BE2C (cell line): Measurements from ENCODE around the gene GSDMA.

ENCODE experiments used
- DNase-seq: peaks from one replicate; pipeline ENCODE4 v3.0.0-alpha.2; 2020
- H3K27me3 ChIP-seq: fragments of 250-450 bp; sonication (Bioruptor Pico); 2 replicates; pipeline ENCODE4 v1.5.1; 2020; ENCODE audit warnings: mild to moderate bottlenecking
- H3K36me3 ChIP-seq: fragments of 250-450 bp; sonication (Bioruptor Pico); 2 replicates; pipeline ENCODE4 v1.5.1; 2020; ENCODE audit warnings: mild to moderate bottlenecking
- H3K4me1 ChIP-seq: fragments of 250-450 bp; sonication (Bioruptor Pico); 2 replicates; pipeline ENCODE4 v1.5.1; 2020
- H3K4me3 ChIP-seq: 2 replicates; pipeline ENCODE4 v1.5.1; 2011; ENCODE audit warnings: low read depth, low read length
- H3K9me3 ChIP-seq: fragments of 250-450 bp; sonication (Bioruptor Pico); 2 replicates; pipeline ENCODE4 v1.5.1; 2020
- TF ChIP-seq, protein P1 (sequence below): IDR thresholded peaks from 2 replicates; pipeline ENCODE4 v1.5.1; 2012; ENCODE audit warnings: mild to moderate bottlenecking, low read depth, low read length

The GSDMA gene

DNA sequence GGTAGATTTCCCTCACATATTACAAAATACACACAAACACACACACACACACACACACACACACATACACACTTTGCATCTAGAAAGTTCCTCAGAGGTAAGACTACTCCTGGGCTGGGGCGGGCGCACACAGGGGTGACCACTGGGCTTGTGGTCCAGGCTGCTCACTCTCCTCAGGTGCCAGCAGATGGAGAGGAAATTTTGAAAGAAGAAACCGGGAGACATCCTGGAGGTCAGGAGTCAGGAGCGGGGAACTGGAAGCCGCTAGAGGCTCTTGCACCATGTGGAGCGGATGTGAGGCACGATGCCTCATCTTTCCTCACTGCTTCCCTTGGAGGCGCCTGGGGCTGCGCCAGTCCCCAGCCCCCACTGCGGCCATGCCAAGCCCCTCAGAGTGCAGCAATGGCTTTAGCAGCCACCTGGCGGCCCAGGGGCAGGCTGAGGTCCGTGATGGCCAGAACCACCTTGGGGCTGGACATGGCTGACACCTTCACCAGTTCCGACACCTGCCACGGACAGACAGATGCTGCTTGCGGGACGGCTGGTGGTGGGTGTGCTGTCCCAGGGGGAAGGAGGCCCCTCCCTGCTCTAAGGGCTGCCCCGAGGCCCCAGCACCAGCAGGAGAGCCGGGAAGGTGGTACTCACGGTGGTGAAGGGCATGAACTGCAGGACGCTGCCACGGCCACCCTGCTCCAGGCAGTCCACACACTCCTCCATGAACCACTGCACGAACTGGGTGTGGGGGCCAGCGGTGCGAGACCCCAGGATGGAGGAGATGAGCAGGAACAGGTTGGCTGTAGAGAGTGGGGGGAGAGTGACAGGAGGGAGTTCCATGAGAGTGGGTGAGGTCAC is 56.6 kb downstream of the GSDMA start:
- Histone ChIP-seq H3K36me3 (peaks cover 37% of the 10 kb centered on the region), H3K9me3 (no peaks in the 10 kb centered on the region), H3K4me1 (no peaks in the 10 kb centered on the region), H3K4me3 (no peak overlapping the region), H3K27me3 (no peaks in the 10 kb centered on the region)
- DNase-seq, result no peak
- TF ChIP-seq, protein P1, sequence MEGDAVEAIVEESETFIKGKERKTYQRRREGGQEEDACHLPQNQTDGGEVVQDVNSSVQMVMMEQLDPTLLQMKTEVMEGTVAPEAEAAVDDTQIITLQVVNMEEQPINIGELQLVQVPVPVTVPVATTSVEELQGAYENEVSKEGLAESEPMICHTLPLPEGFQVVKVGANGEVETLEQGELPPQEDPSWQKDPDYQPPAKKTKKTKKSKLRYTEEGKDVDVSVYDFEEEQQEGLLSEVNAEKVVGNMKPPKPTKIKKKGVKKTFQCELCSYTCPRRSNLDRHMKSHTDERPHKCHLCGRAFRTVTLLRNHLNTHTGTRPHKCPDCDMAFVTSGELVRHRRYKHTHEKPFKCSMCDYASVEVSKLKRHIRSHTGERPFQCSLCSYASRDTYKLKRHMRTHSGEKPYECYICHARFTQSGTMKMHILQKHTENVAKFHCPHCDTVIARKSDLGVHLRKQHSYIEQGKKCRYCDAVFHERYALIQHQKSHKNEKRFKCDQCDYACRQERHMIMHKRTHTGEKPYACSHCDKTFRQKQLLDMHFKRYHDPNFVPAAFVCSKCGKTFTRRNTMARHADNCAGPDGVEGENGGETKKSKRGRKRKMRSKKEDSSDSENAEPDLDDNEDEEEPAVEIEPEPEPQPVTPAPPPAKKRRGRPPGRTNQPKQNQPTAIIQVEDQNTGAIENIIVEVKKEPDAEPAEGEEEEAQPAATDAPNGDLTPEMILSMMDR, result no peak

DNA sequence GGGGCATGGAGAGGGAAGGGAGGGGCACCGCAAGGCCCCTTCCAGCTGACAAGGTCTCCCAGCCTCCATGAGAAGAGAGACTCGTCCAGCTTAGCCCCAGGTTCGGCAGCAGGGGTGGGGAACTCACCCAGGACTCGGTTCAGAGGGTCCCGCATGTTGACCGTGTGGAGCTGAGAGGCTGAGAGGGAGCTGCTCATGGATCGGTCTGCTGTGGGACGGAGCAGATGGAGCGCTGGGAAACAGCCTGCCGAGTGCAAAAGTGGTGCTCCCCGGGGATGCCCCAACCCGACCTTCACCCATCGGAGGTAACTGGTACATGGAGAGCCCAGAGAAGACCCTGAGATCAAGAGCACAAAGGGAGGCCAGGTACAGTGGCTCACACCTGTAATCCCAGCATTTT is 57.3 kb downstream of the GSDMA start:
- TF ChIP-seq, protein P1, result no peak
- no peak for DNase-seq
- Histone ChIP-seq H3K4me3 (no peak overlapping the region), H3K27me3 (no peaks in the 10 kb centered on the region), H3K9me3 (no peaks in the 10 kb centered on the region), H3K36me3 (peaks cover 42% of the 10 kb centered on the region), H3K4me1 (no peaks in the 10 kb centered on the region)

DNA sequence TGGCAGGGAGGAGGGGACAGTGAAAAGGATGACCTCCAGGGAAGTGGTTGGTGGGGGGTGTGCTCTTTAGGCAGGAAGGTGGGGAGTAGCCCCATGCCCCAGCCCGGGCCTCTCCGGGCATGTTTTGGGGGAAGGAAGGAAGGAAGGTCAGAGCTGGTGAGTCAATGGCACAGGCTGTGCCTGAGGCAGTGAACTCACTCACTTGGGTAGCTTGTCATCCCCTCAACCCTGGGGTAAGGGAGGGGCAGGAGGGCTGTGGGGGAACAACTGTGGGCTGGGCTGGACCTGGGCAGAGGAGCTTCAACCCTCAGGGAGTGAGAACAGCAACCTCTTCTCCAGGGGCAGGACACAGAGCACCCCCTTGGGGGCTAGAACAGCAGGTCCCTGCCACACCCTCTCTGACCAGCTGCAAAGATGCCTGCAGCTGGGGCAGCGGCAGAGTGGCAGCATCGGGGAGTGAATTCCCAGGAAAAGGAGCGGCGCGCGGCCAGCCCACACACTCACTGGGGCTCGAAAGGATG is 58.7 kb downstream of the GSDMA start:
- H3K4me1 ChIP-seq, result peaks cover 4% of the 10 kb centered on the region; the same call in 1 of the 2 replicates
- no peak for DNase-seq
- peaks cover 56% of the 10 kb centered on the region for H3K36me3 ChIP-seq
- no peaks in the 10 kb centered on the region for H3K27me3 ChIP-seq
- TF ChIP-seq, protein P1, result no peak
- H3K4me3 ChIP-seq, result no peak overlapping the region
- no peaks in the 10 kb centered on the region for H3K9me3 ChIP-seq

DNA sequence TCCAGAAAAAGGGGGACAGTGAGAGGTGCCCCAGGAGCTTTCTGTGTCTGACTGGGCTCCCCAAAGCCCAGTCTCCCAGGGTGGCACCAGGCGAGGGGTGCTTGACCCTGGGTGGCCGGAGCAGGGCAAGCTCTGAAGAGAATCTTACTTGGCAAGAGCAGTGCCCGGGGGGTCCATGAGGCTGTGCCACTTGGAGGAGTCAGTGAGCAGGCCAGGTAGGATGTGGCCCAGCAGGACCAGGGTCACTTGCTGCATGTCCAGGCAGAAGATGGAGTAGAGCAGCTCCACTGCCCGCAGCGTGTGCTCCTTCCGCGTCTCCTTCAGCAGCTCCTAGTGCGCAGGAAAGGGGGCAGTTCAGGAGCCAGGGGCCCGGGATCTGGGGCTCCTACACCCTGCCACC is 59.7 kb downstream of the GSDMA start:
- Histone ChIP-seq H3K27me3 (no peaks in the 10 kb centered on the region), H3K36me3 (peaks cover 60% of the 10 kb centered on the region), H3K4me1 (peaks cover 4% of the 10 kb centered on the region; the same call in 1 of the 2 replicates), H3K9me3 (no peaks in the 10 kb centered on the region), H3K4me3 (no peak overlapping the region)
- DNase-seq, result no peak
- TF ChIP-seq, protein P1, result no peak

DNA sequence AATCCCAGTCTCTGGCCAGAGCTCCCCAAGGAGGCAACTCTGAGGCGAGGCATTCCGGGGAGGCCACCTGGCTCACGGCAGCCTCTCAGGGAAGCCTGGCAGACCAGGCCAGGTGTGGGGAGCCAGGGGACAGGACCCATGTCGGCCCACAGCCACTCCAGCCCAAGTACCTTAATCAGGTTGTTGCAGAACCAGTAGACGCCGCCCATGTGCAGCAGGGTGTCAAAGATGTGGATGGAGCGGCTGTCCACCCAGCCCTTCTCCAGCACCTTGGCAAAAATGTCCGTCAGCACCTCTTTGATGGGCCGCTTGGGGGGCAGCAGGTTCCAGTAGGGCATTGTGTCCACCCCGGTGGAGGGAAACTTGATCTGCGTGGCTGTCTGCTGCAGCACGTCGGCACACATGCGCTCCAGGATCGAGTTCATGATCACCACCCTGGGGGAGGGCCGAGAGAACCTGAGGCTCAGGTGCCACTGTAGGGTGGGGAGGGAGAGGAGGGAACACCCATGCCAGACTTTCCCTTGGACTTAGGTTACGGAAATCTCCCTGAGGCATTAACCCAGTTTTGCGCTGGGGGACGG is 60.2 kb downstream of the GSDMA start:
- Histone ChIP-seq H3K4me3 (no peak overlapping the region), H3K27me3 (no peaks in the 10 kb centered on the region), H3K36me3 (peaks cover 60% of the 10 kb centered on the region), H3K9me3 (no peaks in the 10 kb centered on the region), H3K4me1 (peaks cover 4% of the 10 kb centered on the region; the same call in 1 of the 2 replicates)
- TF ChIP-seq, protein P1, result no peak
- DNase-seq, result no peak
